ENCODE data around the gene MYH7B. TPM values are rescaled to one million over a fixed set of nuclear protein-coding genes. Genes with fewer than 3 reads are reported as not detected.

MYH7B gene
- total and polyA plus RNA-seq, 2 donors (not counting 3 experiments of a cell fraction or from before 2014, with no cell fraction given), result 0.03 TPM; not detected in 1

DNA sequence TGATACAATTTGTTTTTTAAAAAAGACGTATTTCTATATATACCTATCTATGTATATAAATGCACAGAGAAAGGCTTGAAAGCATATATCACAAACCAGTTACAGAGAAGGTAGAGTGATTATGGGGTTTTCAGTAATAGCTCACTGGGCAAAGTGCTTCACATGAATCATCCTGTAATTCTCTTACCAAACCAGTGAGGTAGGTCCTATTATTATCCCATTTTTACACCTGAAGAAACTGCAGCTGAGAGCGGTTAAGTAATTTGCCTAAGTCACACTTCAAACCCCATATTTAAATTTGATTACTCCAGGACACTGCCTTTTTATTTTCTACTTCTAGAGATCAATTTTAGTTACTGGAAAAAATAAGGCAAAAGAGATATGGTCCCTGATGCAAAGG lies 4.4 kb upstream of the MYH7B start:
- intact Hi-C loops (cut with micrococcal nuclease), result no loop called here
- Histone ChIP-seq H3K4me1 (ENCODE audit: control insufficient read depth, extremely low read depth, insufficient read depth, low read length) (peaks cover 17% of the 10 kb centered on the region), H3K4me3 (replicated peaks in 1 of 3; ENCODE audit: insufficient read depth in 1 of 3, low read depth in 1 of 3, low read length in 3 of 3) (no peak overlapping the region), H3K79me2 (ENCODE audit: control insufficient read depth, insufficient read depth, low read length) (peaks cover 6% of the 10 kb centered on the region), H3K9me3 (replicated peaks; ENCODE audit: control insufficient read depth, insufficient read depth, low read length) (no peaks in the 10 kb centered on the region), H3K9ac (replicated peaks; ENCODE audit: extremely low read depth, insufficient read depth, low read length) (no peak overlapping the region), H3K27me3 (ENCODE audit: control insufficient read depth in 2 of 2, insufficient read depth in 2 of 2, low read length in 2 of 2) (no peaks in the 10 kb centered on the region), H4K20me1 (replicated peaks; ENCODE audit: control insufficient read depth, extremely low read depth, insufficient read depth, low read length) (no peaks in the 10 kb centered on the region), H2AFZ (ENCODE audit: low read depth, low read length) (no peak overlapping the region), H3K4me2 (ENCODE audit: insufficient read depth, low read length) (no peak overlapping the region), H3K27ac (ENCODE audit: insufficient read depth, low read depth, low read length) (no peak overlapping the region), H3K36me3 (ENCODE audit: control insufficient read depth in 2 of 2, extremely low read depth in 1 of 2, insufficient read depth in 2 of 2, low read length in 2 of 2) (no peaks in the 10 kb centered on the region), H3K9me1 (replicated peaks; ENCODE audit: control insufficient read depth, extremely low read depth, insufficient read depth, low read length) (no peaks in the 10 kb centered on the region)
- CTCF ChIA-PET, result interaction anchor here (1.1 to 1.7 kb wide), 3 partner anchors 44 to 77 kb away, joined by 3 to 6 read pairs (median 3); partner anchors contain the start of gene ACSS2
- dilution Hi-C loops (cut with MboI; ENCODE audit: extremely low pct_ligation_motif_present, low sequenced_read_pairs), result no loop called here
- FAIRE-seq (no peak), DNase-seq (ENCODE audit: low read depth, low spot score) (no peak)
- TF ChIP-seq JUN (IDR thresholded peaks at IDR 0.05; ENCODE audit: borderline replicate concordance, insufficient read depth, insufficient read length, low read depth), result no peak
- no peak for TF ChIP-seq FOS (IDR thresholded peaks at IDR 0.05; ENCODE audit: borderline replicate concordance, insufficient read depth, low read length)
- TF ChIP-seq, protein P1, sequence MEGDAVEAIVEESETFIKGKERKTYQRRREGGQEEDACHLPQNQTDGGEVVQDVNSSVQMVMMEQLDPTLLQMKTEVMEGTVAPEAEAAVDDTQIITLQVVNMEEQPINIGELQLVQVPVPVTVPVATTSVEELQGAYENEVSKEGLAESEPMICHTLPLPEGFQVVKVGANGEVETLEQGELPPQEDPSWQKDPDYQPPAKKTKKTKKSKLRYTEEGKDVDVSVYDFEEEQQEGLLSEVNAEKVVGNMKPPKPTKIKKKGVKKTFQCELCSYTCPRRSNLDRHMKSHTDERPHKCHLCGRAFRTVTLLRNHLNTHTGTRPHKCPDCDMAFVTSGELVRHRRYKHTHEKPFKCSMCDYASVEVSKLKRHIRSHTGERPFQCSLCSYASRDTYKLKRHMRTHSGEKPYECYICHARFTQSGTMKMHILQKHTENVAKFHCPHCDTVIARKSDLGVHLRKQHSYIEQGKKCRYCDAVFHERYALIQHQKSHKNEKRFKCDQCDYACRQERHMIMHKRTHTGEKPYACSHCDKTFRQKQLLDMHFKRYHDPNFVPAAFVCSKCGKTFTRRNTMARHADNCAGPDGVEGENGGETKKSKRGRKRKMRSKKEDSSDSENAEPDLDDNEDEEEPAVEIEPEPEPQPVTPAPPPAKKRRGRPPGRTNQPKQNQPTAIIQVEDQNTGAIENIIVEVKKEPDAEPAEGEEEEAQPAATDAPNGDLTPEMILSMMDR (IDR thresholded peaks at IDR 0.05; ENCODE audit: extremely low read depth in 1 of 2, insufficient read depth in 1 of 2, low read depth in 1 of 2, low read length in 2 of 2), result no peak
- no peak for TF ChIP-seq POLR2A (IDR thresholded peaks at IDR 0.05; ENCODE audit: low read depth, low read length)
- TF ChIP-seq GATA2 (IDR thresholded peaks at IDR 0.05; ENCODE audit: insufficient read depth, insufficient read length, low read depth, low read length), result no peak
- TF ChIP-seq EZH2 (IDR thresholded peaks at IDR 0.05; ENCODE audit: borderline replicate concordance, low read depth, low read length, severe bottlenecking), result no peak
- POLR2A ChIA-PET, result no interaction called here
- no TSS peak for BruUV-seq (replicated peaks)

DNA sequence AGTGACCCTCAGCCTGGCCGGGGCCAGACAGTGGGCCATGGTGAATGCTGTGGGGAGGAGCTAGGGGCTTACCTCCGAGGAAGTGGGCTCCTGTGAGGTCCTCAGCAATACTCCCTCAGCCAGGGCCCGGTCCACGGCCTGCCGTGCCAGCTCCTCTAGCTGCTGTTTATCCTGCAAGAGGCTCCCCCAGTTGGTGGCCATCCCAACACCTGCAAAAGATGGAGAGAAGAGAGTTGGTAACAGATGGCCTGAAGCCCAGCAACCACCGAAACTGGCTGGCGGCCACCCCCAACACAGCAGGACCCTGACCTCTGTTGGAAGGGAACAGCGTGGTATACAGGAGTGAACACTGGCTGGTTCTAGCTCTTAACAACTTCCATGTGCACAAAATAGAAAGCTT lies 4.0 kb upstream of the MYH7B start:
- no TSS peak for BruUV-seq (replicated peaks)
- dilution Hi-C loops (cut with MboI; ENCODE audit: extremely low pct_ligation_motif_present, low sequenced_read_pairs), result no loop called here
- no peak overlapping the region for H3K9ac ChIP-seq (replicated peaks; ENCODE audit: extremely low read depth, insufficient read depth, low read length)
- DNase-seq (ENCODE audit: low read depth, low spot score) (no peak), FAIRE-seq (no peak)
- no peaks in the 10 kb centered on the region for H3K9me3 ChIP-seq (replicated peaks; ENCODE audit: control insufficient read depth, insufficient read depth, low read length)
- no peaks in the 10 kb centered on the region for H3K36me3 ChIP-seq (ENCODE audit: control insufficient read depth in 2 of 2, extremely low read depth in 1 of 2, insufficient read depth in 2 of 2, low read length in 2 of 2)
- ChIA-PET POLR2A (no interaction called here), CTCF (interaction anchor here (1.2 to 1.7 kb wide), 2 partner anchors 75 to 78 kb away, joined by 3 to 6 read pairs; partner anchors contain the start of gene ACSS2)
- TF ChIP-seq GATA2 (IDR thresholded peaks at IDR 0.05; ENCODE audit: insufficient read depth, insufficient read length, low read depth, low read length) (no peak), POLR2AphosphoS5 (IDR thresholded peaks at IDR 0.05; ENCODE audit: insufficient read depth, low read depth, low read length) (no peak), MYC (IDR thresholded peaks at IDR 0.05; ENCODE audit: low read depth, low read length) (no peak), POLR2A (IDR thresholded peaks at IDR 0.05; ENCODE audit: low read depth, low read length) (no peak), FOS (IDR thresholded peaks at IDR 0.05; ENCODE audit: borderline replicate concordance, insufficient read depth, low read length) (no peak), EZH2 (IDR thresholded peaks at IDR 0.05; ENCODE audit: borderline replicate concordance, low read depth, low read length, severe bottlenecking) (no peak)
- peaks cover 17% of the 10 kb centered on the region for H3K4me1 ChIP-seq (ENCODE audit: control insufficient read depth, extremely low read depth, insufficient read depth, low read length)
- H3K27me3 ChIP-seq (ENCODE audit: control insufficient read depth in 2 of 2, insufficient read depth in 2 of 2, low read length in 2 of 2), result no peaks in the 10 kb centered on the region
- no peak overlapping the region for H3K27ac ChIP-seq (ENCODE audit: insufficient read depth, low read depth, low read length)
- no peak overlapping the region for H3K4me2 ChIP-seq (ENCODE audit: insufficient read depth, low read length)
- intact Hi-C loops (cut with micrococcal nuclease), result no loop called here
- no peak overlapping the region for H2AFZ ChIP-seq (ENCODE audit: low read depth, low read length)
- peaks cover 6% of the 10 kb centered on the region for H3K79me2 ChIP-seq (ENCODE audit: control insufficient read depth, insufficient read depth, low read length)
- no peak overlapping the region for H3K4me3 ChIP-seq (replicated peaks in 1 of 3; ENCODE audit: insufficient read depth in 1 of 3, low read depth in 1 of 3, low read length in 3 of 3)
- no peaks in the 10 kb centered on the region for H3K9me1 ChIP-seq (replicated peaks; ENCODE audit: control insufficient read depth, extremely low read depth, insufficient read depth, low read length)
- H4K20me1 ChIP-seq (replicated peaks; ENCODE audit: control insufficient read depth, extremely low read depth, insufficient read depth, low read length), result no peaks in the 10 kb centered on the region
